Muscle of back (tissue), 11 donors: ENCODE results near the gene NECTIN2. TPM values are rescaled to one million over a fixed set of nuclear protein-coding genes. Genes with fewer than 3 reads are reported as not detected.
"Not testable (repeated sequence)": the region's sequence is repeated elsewhere in the genome, so short reads cannot be mapped to it uniquely, and the experiment has no call there.

Source experiments
- DNase-seq, 3 donors: peaks; one replicate each; pipeline versions ENCODE4 v3.0.0 to v3.0.0-alpha.2; 2013
- polyA plus RNA-seq, 10 donors: library from polyadenylated mRNA; unstranded; fragments of 120-200 nt; gene quantifications; one replicate each; pipeline ENCODE4 v1.2.1, GENCODE V29; 2013; ENCODE audit not compliant: insufficient read length in 10 of 10

NECTIN2 gene
- polyA plus RNA-seq, 10 donors: 39.4 to 57.8 (median 48.5) TPM

DNA sequence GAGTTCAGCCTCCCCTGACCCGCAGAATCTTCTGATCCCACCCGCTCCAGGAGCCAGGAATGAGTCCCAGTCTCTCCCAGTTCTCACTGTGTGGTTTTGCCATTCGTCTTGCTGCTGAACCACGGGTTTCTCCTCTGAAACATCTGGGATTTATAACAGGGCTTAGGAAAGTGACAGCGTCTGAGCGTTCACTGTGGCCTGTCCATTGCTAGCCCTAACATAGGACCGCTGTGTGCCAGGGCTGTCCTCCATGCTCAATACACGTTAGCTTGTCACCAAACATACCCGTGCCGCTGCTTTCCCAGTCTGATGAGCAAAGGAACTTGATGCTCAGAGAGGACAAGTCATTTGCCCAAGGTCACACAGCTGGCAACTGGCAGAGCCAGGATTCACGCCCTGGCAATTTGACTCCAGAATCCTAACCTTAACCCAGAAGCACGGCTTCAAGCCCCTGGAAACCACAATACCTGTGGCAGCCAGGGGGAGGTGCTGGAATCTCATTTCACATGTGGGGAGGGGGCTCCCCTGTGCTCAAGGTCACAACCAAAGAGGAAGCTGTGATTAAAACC, 58.4 kb downstream of the NECTIN2 start:
- no peak for DNase-seq

DNA sequence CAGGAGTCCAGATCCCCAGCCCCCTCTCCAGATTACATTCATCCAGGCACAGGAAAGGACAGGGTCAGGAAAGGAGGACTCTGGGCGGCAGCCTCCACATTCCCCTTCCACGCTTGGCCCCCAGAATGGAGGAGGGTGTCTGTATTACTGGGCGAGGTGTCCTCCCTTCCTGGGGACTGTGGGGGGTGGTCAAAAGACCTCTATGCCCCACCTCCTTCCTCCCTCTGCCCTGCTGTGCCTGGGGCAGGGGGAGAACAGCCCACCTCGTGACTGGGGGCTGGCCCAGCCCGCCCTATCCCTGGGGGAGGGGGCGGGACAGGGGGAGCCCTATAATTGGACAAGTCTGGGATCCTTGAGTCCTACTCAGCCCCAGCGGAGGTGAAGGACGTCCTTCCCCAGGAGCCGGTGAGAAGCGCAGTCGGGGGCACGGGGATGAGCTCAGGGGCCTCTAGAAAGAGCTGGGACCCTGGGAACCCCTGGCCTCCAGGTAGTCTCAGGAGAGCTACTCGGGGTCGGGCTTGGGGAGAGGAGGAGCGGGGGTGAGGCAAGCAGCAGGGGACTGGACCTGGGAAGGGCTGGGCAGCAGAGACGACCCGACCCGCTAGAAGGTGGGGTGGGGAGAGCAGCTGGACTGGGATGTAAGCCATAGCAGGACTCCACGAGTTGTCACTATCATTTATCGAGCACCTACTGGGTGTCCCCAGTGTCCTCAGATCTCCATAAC, 59.5 kb downstream of the NECTIN2 start, which contains the start of gene APOE:
TSS of gene APOE (plus strand) at position 360 of the 724 bp plus-strand sequence. CDS start 829 bp downstream, outside the sequence.
- DNase-seq: peak in 1 of 3 donors; percentile 53

DNA sequence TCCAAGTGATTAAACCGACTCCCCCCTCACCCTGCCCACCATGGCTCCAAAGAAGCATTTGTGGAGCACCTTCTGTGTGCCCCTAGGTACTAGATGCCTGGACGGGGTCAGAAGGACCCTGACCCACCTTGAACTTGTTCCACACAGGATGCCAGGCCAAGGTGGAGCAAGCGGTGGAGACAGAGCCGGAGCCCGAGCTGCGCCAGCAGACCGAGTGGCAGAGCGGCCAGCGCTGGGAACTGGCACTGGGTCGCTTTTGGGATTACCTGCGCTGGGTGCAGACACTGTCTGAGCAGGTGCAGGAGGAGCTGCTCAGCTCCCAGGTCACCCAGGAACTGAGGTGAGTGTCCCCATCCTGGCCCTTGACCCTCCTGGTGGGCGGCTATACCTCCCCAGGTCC, 61.5 kb downstream of the NECTIN2 start:
- DNase-seq: no peak

DNA sequence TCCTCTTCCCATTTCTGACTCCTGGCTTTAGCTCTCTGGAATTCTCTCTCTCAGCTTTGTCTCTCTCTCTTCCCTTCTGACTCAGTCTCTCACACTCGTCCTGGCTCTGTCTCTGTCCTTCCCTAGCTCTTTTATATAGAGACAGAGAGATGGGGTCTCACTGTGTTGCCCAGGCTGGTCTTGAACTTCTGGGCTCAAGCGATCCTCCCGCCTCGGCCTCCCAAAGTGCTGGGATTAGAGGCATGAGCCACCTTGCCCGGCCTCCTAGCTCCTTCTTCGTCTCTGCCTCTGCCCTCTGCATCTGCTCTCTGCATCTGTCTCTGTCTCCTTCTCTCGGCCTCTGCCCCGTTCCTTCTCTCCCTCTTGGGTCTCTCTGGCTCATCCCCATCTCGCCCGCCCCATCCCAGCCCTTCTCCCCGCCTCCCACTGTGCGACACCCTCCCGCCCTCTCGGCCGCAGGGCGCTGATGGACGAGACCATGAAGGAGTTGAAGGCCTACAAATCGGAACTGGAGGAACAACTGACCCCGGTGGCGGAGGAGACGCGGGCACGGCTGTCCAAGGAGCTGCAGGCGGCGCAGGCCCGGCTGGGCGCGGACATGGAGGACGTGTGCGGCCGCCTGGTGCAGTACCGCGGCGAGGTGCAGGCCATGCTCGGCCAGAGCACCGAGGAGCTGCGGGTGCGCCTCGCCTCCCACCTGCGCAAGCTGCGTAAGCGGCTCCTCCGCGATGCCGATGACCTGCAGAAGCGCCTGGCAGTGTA, 62.2 kb downstream of the NECTIN2 start:
- no peak for DNase-seq

DNA sequence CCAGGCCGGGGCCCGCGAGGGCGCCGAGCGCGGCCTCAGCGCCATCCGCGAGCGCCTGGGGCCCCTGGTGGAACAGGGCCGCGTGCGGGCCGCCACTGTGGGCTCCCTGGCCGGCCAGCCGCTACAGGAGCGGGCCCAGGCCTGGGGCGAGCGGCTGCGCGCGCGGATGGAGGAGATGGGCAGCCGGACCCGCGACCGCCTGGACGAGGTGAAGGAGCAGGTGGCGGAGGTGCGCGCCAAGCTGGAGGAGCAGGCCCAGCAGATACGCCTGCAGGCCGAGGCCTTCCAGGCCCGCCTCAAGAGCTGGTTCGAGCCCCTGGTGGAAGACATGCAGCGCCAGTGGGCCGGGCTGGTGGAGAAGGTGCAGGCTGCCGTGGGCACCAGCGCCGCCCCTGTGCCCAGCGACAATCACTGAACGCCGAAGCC, 62.8 kb downstream of the NECTIN2 start:
- DNase-seq: no peak

DNA sequence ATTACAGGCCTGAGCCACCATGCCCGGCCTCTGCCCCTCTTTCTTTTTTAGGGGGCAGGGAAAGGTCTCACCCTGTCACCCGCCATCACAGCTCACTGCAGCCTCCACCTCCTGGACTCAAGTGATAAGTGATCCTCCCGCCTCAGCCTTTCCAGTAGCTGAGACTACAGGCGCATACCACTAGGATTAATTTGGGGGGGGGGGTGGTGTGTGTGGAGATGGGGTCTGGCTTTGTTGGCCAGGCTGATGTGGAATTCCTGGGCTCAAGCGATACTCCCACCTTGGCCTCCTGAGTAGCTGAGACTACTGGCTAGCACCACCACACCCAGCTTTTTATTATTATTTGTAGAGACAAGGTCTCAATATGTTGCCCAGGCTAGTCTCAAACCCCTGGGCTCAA, 63.7 kb downstream of the NECTIN2 start:
- DNase-seq: no peak

DNA sequence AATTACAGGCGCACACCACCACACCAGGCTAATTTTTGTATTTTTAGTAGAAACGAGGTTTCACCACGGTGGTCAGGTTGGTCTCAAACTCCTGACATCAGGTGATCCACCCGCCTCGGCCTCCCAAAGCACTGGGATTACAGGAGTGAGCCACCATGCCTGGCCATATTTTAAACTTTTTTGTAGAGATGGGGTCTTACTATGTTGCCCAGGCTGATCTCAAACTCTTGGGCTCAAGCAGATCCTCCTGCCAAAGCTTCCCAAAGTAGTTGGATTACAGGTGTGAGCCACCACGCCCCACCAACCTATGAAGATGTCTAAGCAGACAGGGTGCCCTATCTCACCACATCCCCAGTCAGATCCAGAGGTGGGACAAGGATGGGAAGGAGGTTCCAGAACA, 65.8 kb downstream of the NECTIN2 start:
- DNase-seq: not testable (repeated sequence)

DNA sequence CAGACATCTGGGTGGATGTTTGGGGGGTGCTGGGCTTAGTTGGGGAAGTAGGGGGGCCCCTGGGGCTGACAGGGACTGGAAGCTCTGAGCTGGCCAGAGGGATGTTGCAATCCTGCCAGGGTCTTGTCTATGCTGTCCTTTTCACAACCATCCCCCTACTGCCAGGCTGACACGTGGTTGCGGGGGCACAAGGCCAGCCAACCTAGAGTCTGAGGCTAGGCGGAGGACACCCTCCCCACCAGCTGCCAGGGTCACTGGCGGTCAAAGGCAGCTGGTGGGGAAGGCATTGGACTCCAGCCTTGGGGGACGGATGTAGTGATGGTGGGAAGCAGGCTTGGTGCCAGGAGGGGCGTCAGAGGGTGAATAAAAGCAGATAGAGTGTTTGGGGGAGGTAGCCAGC, 66.8 kb downstream of the NECTIN2 start:
- DNase-seq: peak; percentile 51 to 76 (median 59)

DNA sequence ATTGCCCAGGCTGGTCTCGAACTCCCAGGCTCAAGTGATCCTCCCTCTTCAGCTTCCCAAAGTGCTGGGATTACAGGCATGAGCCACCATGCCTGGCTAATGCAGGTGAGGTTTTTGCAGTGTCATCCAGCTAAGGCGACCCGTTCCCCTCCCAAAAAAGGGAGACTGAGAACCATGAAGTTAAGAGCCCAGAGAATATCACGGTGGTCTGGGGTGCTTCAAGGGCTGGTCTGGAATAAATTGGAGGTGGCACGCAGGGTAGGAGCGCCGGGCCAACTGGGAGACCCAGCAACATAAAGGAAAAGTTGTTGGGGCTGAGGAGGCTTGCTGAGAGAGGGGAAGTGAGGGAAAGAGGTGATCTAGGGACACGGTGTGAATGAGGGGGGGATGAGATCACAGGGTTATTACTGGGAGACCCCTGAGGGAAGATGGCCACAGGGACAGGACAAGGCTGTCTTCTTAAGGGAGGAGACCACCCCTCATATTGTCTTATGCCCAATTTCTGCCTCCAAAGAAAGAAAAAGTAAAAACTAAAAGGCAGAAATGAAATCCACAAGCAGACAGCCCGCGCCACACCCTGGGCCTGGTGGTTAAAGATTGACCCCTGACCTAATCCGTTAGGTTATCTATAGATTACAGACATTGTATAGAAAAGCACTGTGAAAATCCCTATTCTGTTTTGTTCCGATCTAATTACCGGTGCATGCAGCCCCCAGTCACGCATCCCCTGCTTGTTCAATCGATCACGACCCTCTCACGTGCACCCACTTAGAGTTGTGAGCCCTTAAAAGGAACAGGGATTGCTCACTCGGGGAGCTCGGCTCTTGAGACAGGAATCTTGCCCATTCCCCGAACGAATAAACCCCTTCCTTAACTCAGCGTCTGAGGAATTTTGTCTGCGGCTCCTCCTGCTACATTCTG, 67.7 kb downstream of the NECTIN2 start:
- DNase-seq: not testable (repeated sequence)

DNA sequence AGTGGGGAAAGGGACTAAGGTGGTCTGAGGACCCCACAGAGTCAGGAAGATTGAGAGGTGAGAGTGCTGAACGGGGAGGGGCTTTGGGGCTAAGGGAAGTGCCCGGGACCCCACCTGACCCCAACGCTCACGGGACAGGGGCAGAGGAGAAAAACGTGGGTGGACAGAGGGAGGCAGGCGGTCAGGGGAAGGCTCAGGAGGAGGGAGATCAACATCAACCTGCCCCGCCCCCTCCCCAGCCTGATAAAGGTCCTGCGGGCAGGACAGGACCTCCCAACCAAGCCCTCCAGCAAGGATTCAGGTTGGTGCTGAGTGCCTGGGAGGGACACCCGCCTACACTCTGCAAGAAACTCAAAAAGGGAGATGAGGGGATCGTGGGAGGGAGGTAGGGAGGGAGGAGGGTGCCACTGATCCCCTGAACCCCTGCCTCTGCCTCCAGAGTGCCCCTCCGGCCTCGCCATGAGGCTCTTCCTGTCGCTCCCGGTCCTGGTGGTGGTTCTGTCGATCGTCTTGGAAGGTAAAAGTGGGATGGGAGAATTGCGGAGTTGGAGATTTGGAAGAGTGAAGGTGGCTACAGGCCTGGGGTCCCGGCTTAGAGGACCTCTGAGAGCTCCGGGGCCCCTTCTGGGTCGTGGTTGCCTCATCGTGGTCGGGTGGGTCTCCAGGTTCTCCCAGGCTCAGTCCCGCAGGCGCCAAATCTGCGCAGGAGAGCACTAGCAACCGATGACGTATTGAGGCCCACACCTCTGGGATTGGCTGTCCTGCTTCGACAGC, 68.5 kb downstream of the NECTIN2 start, which contains the start of gene APOC1:
TSS of gene APOC1 (plus strand) at position 176 of the 774 bp plus-strand sequence. CDS start at position 460, 284 bp downstream.
- peak; percentile 85 to 96 (median 93) for DNase-seq

DNA sequence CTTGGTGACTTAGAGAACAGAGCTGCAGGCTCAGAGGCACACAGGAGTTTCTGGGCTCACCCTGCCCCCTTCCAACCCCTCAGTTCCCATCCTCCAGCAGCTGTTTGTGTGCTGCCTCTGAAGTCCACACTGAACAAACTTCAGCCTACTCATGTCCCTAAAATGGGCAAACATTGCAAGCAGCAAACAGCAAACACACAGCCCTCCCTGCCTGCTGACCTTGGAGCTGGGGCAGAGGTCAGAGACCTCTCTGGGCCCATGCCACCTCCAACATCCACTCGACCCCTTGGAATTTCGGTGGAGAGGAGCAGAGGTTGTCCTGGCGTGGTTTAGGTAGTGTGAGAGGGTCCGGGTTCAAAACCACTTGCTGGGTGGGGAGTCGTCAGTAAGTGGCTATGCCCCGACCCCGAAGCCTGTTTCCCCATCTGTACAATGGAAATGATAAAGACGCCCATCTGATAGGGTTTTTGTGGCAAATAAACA, 78.2 kb downstream of the NECTIN2 start:
- no peak for DNase-seq

DNA sequence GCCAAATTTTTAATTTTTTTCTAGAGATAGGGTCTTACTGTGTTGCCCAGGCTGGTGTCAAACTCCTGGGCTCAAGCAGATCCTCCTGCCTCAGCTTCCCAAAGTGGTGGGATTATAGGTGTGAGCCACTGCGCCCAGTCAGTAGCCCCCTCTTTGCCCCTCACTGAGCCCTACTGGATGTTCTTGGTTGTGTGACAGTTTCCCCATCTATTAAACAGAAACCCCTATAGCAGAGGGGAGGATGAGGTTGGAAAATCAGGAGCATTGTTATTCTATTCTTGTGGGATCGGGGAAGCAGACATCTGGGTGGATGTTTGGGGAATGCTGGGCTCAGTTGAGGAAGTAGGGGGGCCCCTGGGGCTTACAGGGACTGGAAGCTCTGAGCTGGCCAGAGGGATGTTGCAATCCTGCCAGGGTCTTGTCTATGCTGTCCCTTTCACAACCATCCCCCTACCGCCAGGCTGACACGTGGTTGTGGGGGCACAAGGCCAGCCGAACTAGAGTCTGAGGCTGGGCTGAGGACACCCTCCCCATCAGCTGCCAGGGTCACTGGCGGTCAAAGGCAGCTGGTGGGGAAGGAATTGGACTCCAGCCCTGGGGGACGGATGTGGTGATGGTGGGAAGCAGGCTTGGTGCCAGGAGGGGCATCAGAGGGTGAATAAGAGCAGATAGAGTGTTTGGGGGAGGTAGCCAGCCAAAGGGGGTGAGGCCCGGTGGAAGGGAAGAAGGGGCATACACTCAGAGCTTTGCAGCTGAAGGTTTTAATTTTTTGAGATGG, 79.2 kb downstream of the NECTIN2 start:
- peak; percentile 65 to 82 (median 69) for DNase-seq

DNA sequence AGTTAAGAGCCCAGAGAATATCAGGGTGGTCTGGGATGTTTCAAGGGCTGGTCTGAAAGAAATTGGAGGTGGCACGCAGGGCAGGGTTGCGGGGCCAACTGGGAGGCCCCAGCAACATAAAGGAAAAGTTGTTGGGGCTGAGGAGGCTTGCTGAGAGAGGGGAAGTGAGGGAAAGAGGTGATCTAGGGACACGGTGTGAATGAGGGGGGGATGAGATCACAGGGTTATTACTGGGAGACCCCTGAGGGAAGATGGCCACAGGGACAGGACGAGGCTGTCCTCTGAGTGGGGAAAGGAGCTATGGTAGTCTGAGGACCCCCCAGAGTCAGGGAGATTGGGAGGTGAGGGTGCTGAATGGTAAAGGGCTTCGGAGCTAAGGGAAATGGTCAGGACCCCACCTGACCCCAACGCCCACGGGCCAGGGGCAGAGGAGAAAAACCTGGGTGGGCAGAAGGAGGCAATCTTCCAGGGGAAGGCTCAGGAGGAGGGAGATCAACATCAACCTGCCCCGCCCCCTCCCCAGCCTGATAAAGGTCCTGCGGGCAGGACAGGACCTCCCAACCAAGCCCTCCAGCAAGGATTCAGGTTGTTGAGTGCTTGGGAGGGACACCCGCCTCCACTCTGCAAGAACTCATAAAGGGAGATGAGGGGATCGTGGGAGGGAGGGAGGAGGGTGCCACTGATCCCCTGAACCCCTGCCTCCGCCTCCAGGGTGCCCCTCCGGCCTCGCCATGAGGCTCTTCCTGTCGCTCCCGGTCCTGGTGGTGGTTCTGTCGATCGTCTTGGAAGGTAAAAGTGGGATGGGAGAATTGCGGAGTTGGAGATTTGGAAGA, 80.4 kb downstream of the NECTIN2 start:
- DNase-seq: not testable (repeated sequence)

DNA sequence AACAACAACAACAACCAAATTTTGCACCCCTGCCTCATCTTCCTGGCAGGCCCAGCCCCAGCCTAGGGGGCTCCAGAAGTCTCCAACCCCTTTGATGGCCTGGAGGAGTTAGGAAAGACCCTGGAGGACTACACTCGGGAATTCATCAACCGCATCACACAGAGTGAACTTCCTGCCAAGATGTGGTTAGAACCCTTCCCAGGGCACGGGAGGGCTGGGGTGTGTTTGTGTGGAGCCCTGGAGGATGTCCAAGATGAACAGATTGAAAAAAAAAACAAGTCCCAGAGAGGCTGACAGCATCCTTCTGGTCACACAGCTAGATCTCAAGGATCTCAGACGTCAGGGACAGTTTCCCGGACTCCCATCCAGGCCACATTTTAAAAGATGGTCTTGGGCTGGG, 81.6 kb downstream of the NECTIN2 start:
- DNase-seq: no peak

DNA sequence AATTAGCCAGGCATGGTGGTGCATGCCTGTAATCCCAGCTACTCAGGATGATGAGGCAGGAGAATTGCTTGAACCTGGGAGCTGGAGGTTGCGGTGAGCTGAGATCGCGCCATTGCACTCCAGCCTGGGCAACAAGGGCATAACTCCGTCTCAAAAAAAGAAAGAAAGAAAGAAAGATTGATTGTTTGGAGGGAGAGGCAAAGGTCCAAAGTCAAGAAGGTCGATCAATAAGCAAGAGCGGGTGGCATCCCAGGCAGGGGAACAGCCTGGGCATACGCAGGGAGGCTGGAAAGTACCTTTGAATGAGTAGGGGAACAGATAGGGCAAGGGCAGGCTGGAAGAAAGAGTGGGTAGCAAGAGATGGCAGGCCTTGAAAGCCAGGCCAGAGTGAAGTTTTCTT, 84.0 kb downstream of the NECTIN2 start:
- no peak for DNase-seq

DNA sequence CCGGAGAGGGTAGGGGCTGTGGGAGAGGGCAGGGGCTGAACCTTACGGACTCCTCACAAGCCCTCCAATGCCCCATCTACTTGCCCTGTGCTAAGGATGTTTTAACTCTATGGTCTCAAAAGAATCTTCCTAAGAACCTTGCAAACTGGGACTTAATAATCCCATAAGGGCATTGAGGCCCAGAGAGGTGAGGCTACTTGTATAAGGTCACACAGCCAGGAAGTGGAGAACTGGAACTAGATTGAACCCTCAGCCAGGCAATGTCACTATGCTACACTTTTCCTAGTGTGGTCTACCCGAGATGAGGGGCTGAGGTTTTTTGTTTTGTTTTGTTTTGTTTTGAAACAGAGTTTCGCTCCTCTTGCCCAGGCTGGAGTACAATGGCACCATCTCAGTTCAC, 85.4 kb downstream of the NECTIN2 start:
- DNase-seq: no peak
